Measurements from ENCODE around the gene PLEKHA8. TPM values are rescaled to one million over a fixed set of nuclear protein-coding genes. Genes with fewer than 3 reads are reported as not detected.

PLEKHA8 gene
- total RNA-seq, 1 donor from 2014 or later = 20.3 TPM

- H3K36me3 Mint-ChIP-seq (ENCODE audit: low read depth) = peaks cover 6% of the 10 kb centered on the region
- peak overlapping the region; percentile 89 for H3K4me3 Mint-ChIP-seq (ENCODE audit: unreplicated experiment)
- no peak for TF ChIP-seq CTCF (IDR thresholded peaks at IDR 0.05)
- H3K9me3 Mint-ChIP-seq (ENCODE audit: low read depth) = peaks cover 5% of the 10 kb centered on the region
- DNase-seq (ENCODE audit: low spot score) = no peak
- no peaks in the 10 kb centered on the region for H3K27me3 Mint-ChIP-seq (ENCODE audit: low read depth)
- peak overlapping the region; percentile 100 for H3K27ac Mint-ChIP-seq (ENCODE audit: unreplicated experiment)
- peaks cover 34% of the 10 kb centered on the region for H3K4me1 Mint-ChIP-seq (ENCODE audit: low read depth)
Observed at GRCh38 chr7:29988424-29989256, 39.6 kb upstream of the PLEKHA8 start.

GRCh38 chr7:29989257-29989995 lies 38.8 kb upstream of the PLEKHA8 start, which contains the start of gene SCRN1:
TSS of gene SCRN1 (minus strand) at chr7:29989801. CDS start at chr7:29969067, 20,734 bp downstream.
- no peak for DNase-seq (ENCODE audit: low spot score)
- H3K4me1 Mint-ChIP-seq (ENCODE audit: low read depth) = peaks cover 34% of the 10 kb centered on the region

DNA sequence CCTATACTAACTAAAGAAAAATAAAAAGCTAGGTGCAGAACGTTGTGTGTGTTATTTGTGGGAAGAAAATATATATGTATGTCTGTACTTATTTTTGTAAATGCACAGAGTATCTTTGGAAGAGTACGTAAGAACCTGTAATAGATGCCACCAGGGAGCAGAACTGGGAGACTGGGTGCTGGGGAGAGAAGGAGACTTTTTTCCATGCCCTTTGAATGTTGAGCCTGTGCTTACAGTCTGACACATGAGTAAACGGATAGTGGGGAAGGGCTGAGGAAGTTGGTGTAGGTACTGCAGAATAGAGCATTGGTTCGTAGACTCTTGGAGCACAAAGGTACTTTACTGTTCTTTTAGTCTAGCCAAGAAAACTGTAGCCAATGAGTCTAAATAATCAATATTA lies 37.3 kb upstream of the PLEKHA8 start:
- no peak overlapping the region for H3K27ac Mint-ChIP-seq (ENCODE audit: unreplicated experiment)
- H3K4me3 Mint-ChIP-seq (ENCODE audit: unreplicated experiment) = peak overlapping the region; percentile 17
- no peaks in the 10 kb centered on the region for H3K27me3 Mint-ChIP-seq (ENCODE audit: low read depth)
- peaks cover 5% of the 10 kb centered on the region for H3K9me3 Mint-ChIP-seq (ENCODE audit: low read depth)
- H3K4me1 Mint-ChIP-seq (ENCODE audit: low read depth) = peaks cover 28% of the 10 kb centered on the region
- no peak for TF ChIP-seq CTCF (IDR thresholded peaks at IDR 0.05)
- no peak for DNase-seq (ENCODE audit: low spot score)
- peaks cover 3% of the 10 kb centered on the region for H3K36me3 Mint-ChIP-seq (ENCODE audit: low read depth)

More at GRCh38 chr7:29989257-29989995, 38.8 kb upstream of the PLEKHA8 start, which contains the start of gene SCRN1:
- TF ChIP-seq CTCF (IDR thresholded peaks at IDR 0.05) = peak; percentile 34
- peak within 1 kb of the TSS; percentile 100 for H3K27ac Mint-ChIP-seq (ENCODE audit: unreplicated experiment)
- H3K36me3 Mint-ChIP-seq (ENCODE audit: low read depth) = peaks cover 5% of the 10 kb centered on the region
- no peaks in the 10 kb centered on the region for H3K27me3 Mint-ChIP-seq (ENCODE audit: low read depth)
- peak within 1 kb of the TSS; percentile 89 for H3K4me3 Mint-ChIP-seq (ENCODE audit: unreplicated experiment)
- peaks cover 5% of the 10 kb centered on the region for H3K9me3 Mint-ChIP-seq (ENCODE audit: low read depth)

DNA sequence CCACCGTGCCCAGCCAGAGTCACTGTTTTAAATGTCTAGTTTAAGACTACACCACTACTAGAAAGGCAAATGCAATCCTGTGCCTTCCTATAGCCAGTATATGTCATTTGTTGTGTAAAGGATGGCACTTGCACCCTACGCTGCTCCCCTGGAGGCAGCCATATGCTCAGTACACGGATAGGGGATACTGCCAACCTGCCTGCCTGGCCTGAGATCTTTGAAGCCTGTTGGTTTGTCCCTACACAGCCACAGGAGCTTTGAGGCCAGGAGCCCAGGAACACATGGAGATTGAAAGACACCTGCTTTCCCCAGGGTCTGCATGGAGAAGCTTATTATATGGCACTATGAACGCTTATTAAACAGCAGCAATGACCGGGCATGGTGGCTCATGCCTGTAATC lies 36.3 kb upstream of the PLEKHA8 start:
- Mint-ChIP-seq H3K4me1 (ENCODE audit: low read depth) (peaks cover 26% of the 10 kb centered on the region), H3K36me3 (ENCODE audit: low read depth) (peaks cover 10% of the 10 kb centered on the region), H3K27me3 (ENCODE audit: low read depth) (no peaks in the 10 kb centered on the region), H3K9me3 (ENCODE audit: low read depth) (peaks cover 12% of the 10 kb centered on the region), H3K4me3 (ENCODE audit: unreplicated experiment) (no peak overlapping the region), H3K27ac (ENCODE audit: unreplicated experiment) (no peak overlapping the region)
- TF ChIP-seq CTCF (IDR thresholded peaks at IDR 0.05) = no peak
- DNase-seq (ENCODE audit: low spot score) = no peak

DNA sequence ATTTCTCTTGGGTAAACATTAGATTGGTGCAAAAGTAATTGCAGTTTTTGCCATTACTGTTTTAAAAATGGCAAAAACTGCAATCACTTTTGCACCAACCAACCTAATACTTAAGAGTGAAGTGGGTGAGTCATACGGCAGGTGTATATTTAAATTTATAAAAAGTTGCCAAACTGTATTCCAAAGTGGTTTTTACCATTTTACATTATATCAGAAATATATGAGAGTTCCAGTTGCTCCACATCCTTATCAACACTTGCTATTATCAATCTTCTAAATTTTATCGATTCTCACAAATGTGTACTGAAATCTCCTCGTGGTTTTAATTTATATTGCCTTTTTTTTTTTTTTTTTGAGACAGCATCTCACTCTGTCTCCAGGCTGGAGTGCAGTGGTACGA lies 35.1 kb upstream of the PLEKHA8 start:
- TF ChIP-seq CTCF (IDR thresholded peaks at IDR 0.05) = no peak
- no peak for DNase-seq (ENCODE audit: low spot score)
- no peak overlapping the region for H3K27ac Mint-ChIP-seq (ENCODE audit: unreplicated experiment)
- peaks cover 17% of the 10 kb centered on the region for H3K9me3 Mint-ChIP-seq (ENCODE audit: low read depth)
- H3K27me3 Mint-ChIP-seq (ENCODE audit: low read depth) = no peaks in the 10 kb centered on the region
- H3K4me1 Mint-ChIP-seq (ENCODE audit: low read depth) = peaks cover 14% of the 10 kb centered on the region
- H3K4me3 Mint-ChIP-seq (ENCODE audit: unreplicated experiment) = no peak overlapping the region
- H3K36me3 Mint-ChIP-seq (ENCODE audit: low read depth) = peaks cover 7% of the 10 kb centered on the region

All from chondrocyte (in vitro differentiated cells).